ENCODE results near the gene KRTAP12-4.

DNA sequence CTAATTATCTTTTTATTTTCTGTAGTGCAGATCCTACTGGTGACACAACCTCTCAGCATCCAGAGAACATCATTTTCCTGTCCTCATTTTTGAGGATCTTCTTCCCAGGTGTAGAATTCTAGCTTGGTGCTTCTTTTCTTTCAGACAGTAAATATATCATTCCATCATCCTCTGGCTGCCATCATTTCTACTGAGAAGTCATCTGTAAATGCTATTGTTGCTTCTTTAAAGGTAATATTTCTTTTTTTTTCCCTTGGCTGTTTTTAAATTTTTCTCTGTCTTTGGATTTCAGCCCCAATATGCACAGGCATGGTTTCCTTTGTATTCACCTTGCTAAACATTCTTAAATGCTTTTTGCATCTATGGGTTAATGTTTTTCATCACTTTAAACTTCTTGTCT, 30.9 kb downstream of the KRTAP12-4 start:
- TF ChIP-seq, protein P1, sequence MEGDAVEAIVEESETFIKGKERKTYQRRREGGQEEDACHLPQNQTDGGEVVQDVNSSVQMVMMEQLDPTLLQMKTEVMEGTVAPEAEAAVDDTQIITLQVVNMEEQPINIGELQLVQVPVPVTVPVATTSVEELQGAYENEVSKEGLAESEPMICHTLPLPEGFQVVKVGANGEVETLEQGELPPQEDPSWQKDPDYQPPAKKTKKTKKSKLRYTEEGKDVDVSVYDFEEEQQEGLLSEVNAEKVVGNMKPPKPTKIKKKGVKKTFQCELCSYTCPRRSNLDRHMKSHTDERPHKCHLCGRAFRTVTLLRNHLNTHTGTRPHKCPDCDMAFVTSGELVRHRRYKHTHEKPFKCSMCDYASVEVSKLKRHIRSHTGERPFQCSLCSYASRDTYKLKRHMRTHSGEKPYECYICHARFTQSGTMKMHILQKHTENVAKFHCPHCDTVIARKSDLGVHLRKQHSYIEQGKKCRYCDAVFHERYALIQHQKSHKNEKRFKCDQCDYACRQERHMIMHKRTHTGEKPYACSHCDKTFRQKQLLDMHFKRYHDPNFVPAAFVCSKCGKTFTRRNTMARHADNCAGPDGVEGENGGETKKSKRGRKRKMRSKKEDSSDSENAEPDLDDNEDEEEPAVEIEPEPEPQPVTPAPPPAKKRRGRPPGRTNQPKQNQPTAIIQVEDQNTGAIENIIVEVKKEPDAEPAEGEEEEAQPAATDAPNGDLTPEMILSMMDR (IDR thresholded peaks at IDR 0.05; ENCODE audit: insufficient read depth, low read length), result no peak
- TF ChIP-seq, protein P2, sequence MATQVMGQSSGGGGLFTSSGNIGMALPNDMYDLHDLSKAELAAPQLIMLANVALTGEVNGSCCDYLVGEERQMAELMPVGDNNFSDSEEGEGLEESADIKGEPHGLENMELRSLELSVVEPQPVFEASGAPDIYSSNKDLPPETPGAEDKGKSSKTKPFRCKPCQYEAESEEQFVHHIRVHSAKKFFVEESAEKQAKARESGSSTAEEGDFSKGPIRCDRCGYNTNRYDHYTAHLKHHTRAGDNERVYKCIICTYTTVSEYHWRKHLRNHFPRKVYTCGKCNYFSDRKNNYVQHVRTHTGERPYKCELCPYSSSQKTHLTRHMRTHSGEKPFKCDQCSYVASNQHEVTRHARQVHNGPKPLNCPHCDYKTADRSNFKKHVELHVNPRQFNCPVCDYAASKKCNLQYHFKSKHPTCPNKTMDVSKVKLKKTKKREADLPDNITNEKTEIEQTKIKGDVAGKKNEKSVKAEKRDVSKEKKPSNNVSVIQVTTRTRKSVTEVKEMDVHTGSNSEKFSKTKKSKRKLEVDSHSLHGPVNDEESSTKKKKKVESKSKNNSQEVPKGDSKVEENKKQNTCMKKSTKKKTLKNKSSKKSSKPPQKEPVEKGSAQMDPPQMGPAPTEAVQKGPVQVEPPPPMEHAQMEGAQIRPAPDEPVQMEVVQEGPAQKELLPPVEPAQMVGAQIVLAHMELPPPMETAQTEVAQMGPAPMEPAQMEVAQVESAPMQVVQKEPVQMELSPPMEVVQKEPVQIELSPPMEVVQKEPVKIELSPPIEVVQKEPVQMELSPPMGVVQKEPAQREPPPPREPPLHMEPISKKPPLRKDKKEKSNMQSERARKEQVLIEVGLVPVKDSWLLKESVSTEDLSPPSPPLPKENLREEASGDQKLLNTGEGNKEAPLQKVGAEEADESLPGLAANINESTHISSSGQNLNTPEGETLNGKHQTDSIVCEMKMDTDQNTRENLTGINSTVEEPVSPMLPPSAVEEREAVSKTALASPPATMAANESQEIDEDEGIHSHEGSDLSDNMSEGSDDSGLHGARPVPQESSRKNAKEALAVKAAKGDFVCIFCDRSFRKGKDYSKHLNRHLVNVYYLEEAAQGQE (IDR thresholded peaks at IDR 0.05; ENCODE audit: insufficient replicate concordance, low read depth), result no peak
- TF ChIP-seq POLR2AphosphoS5 (IDR thresholded peaks at IDR 0.05; ENCODE audit: low read depth) (no peak), GABPA (IDR thresholded peaks at IDR 0.05; ENCODE audit: low read depth) (no peak)

Measured in HL-60 (cell line).